ENCODE measurements around the gene ZFC3H1.

DNA sequence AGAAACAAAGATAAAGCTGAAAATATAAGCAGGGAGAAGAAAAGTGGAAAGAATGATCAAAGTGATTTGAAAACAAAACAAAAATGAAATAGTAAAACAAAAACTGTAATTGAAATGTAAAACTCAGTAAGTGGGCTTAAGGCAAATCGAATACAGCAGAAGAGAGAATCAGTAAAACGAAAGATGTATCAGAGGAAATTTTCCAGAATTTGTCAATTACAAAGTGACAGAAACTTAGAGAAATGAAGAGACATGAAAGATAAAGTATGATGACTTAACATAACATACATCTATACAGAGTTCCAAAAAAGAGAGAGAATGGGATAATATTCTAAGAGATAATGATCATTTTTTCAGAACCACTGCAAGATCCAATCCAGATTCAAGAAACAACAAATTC is 10.5 kb downstream of the ZFC3H1 start:
- TF ChIP-seq, protein P1, sequence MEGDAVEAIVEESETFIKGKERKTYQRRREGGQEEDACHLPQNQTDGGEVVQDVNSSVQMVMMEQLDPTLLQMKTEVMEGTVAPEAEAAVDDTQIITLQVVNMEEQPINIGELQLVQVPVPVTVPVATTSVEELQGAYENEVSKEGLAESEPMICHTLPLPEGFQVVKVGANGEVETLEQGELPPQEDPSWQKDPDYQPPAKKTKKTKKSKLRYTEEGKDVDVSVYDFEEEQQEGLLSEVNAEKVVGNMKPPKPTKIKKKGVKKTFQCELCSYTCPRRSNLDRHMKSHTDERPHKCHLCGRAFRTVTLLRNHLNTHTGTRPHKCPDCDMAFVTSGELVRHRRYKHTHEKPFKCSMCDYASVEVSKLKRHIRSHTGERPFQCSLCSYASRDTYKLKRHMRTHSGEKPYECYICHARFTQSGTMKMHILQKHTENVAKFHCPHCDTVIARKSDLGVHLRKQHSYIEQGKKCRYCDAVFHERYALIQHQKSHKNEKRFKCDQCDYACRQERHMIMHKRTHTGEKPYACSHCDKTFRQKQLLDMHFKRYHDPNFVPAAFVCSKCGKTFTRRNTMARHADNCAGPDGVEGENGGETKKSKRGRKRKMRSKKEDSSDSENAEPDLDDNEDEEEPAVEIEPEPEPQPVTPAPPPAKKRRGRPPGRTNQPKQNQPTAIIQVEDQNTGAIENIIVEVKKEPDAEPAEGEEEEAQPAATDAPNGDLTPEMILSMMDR (IDR thresholded peaks at IDR 0.05; ENCODE audit: insufficient read depth, low read length, poor library complexity, severe bottlenecking): no peak
- no peak for TF ChIP-seq EZH2phosphoT487 (conservative IDR thresholded peaks at IDR 0.05; ENCODE audit: low read length)
